Pons (tissue), 1 donor: Measurements from ENCODE around the gene MAST1.
"Not testable (repeated sequence)": the region's sequence is repeated elsewhere in the genome, so short reads cannot be mapped to it uniquely, and the experiment has no call there.

Experiments used
- DNase-seq: peaks from one replicate; pipeline ENCODE4 v3.0.0-alpha.2; 2016; ENCODE audit warnings: low spot score

Gene MAST1

GRCh38 chr19:12893582-12893981 lies 55.3 kb downstream of the MAST1 start:
- no peak for DNase-seq

DNA sequence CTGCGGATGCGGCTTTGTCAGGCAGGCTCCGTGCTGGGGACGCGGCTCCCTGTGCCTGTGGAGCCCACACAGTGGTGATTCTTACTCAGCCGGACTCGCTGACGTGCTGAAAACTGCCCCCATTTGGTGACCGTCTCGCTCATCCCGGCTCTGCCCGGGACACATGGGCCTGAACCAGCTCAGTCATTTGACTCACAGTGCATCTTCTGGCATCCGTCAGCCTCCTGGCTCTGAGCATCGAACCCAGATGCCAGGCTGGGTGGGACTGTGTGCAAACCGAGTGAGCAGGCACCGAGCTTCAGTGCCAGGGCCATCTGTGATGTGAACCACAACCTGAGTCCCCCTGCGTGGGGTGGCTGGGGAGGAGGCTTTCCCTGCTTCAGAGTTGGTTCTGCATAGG lies 58.1 kb downstream of the MAST1 start:
- no peak for DNase-seq

DNA sequence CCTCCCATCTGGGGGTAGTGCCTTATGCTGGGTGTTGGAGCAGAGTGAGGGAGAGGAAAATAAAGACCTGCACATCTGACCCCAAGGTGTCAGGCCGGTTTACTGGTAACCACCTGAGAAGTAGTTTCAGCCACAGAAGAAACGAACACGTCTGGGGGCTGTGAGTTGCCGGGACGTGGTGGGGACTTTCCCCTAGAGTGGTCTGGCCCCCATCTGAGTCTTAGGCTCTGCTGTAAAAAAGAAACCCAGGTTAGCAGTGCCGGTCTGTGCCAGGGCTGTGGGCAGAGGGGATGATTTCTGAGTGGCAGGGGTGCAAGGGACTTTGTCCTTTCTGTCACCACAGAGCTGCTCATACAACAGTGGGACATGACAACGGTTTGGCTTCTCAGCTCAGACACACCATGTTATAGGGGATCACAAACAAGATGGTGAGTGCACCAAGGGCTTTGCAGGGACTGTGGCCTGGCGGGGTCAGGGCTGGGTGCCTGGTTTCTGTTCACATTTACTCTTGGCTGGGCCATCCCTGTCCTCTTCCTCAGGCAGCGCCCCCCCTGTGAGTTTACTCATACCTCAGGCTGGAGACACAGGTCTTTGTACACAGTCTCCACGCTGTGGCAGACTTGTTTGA lies 61.7 kb downstream of the MAST1 start:
- no peak for DNase-seq

GRCh38 chr19:12907166-12907565 lies 68.9 kb downstream of the MAST1 start:
- no peak for DNase-seq

GRCh38 chr19:12912571-12912970 lies 74.3 kb downstream of the MAST1 start:
- DNase-seq = no peak

GRCh38 chr19:12913011-12913561 lies 74.8 kb downstream of the MAST1 start:
- peak; percentile 80 for DNase-seq

DNA sequence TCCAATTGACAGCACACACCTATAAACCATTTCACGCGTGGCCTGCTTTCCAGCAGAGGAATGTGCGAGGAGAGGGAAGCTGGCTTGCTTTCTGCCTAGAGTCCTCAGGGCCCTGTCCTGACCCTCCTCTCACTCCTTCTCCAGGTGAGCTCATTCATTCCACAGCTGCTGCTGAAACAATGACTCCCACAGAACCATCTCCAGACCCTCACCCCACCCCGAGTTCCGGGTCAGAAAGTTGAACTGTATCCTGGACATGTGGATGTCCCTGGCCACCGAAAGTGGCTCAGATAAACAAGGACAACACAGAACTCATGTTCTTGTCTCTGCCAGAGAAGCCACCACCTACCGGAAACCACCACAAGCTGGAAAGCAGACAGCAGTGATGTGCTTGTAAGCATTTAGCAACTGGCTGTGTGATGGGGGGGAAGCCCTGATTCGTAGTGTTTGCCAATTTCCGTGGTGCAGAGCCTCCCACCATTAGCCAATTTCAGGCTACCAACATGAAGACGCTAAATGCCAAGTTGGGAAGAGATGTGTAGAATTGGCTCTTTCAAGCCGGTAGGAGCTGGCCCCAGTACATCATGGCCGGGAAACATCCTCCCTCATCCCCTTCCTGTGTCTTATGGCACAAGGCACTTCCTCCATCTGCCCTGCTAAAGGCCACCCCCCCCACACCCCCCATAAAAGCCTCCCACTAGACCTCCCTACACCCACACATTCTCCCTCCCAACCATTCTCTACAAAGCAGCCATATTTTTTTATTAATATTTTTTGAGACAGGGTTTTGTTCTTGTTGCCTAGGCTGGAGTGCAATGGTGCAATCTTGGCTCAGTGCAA lies 75.8 kb downstream of the MAST1 start:
- peak; percentile 57 for DNase-seq

DNA sequence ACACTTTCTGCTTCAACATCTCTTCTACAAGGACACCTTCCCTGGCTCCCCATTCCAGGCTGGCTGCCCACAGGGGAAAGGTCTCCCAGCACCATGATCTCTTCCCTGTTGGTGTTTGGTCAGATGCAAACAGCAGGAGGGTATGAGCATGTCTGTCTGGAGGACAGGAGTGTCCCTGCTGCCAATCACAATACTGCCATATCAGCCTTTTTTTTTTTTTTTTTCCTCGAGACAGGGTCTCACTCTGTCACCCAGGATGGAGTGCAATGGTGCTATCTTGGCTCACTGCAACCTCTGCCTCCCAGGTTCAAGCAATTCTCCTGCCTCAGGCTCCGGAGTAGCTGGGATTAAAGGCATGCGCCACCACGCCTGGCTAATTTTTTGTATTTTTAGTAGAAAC lies 77.5 kb downstream of the MAST1 start:
- not testable (repeated sequence) for DNase-seq

DNA sequence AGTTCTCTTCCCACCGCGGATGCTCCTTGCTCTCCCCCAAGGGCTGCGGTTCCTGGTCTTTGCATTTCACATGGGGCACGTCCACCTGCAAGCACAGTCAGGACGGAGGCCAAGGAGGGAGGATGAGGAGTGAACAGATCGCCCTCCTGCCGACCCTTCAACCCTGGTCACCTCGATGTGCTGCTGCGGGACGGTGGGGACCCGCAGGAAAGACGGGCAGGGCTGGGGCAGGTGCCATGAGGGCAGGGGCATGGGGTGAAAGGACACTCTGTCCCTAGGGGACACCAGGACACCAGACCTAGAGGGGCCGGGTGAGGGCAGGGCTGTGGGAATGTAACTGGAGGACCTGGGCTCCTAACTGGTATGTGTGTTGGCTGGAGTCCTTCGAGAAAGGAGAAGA lies 79.9 kb downstream of the MAST1 start:
- DNase-seq = no peak

- no peak for DNase-seq
Measured at GRCh38 chr19:12921047-12921446, 82.7 kb downstream of the MAST1 start.

DNA sequence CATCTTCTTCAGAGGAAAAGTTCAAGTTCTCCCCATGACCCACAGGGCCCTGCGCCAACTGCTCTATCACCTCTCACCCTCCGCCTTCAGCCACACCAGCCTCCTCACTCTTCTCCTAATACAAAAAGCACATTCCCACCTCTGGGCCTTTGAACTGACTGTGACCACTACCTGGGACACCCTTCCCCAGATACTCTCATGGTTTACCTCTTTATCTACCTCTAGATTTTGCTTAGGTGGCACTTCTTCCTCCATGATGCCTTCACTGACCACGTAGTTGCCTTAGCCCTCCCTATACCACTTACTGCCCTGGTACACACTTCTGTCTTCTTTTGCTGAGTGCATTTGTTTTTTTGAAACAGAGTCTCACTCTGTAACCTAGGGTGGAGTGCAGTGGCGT lies 84.6 kb downstream of the MAST1 start:
- DNase-seq = no peak
